Endothelial cell of umbilical vein (primary cell): ENCODE measurements around the gene TNP1. TPM values are rescaled to one million over a fixed set of nuclear protein-coding genes. Genes with fewer than 3 reads are reported as not detected.

Source experiments
- BruUV-seq: library from RNA; stranded (reverse); fragments of 400-500 nt; replicated peaks from 2 replicates; lab custom pipeline; 2021; lab: Mats Ljungman, UMichigan
- CTCF ChIA-PET: fragments of 300-600, 350-600 bp; sonication (Branson Sonifier 250); formaldehyde crosslinking; loops from one replicate; lab custom pipeline; 2021; ENCODE audit warnings: antibody characterized with exemption, inconsistent platforms; lab: Charles Lee
- POLR2A ChIA-PET: fragments of 300-600, 350-600 bp; sonication (Branson Sonifier 250); formaldehyde crosslinking; loops from one replicate; lab custom pipeline; 2021; ENCODE audit warnings: antibody characterized with exemption, inconsistent platforms; lab: Charles Lee
- DNase-seq: peaks from one replicate; pipeline ENCODE4 v3.0.0-alpha.2; 2011; ENCODE audit warnings: low read depth, low spot score
- FAIRE-seq: peaks from 2 replicates; lab custom pipeline; 2011; peaks lifted over from hg19 to GRCh38; lab: Jason Lieb, UNC
- H2AFZ ChIP-seq: 2 replicates; pipeline ENCODE4 v1.6.0; 2012; ENCODE audit warnings: low read depth, low read length, control low read depth, inconsistent platforms
- H3K27ac ChIP-seq: 2 replicates; pipeline ENCODE4 v1.5.1; 2011; ENCODE audit warnings: low read depth, mild to moderate bottlenecking, control low read depth, low read length, moderate library complexity; ENCODE audit not compliant: insufficient read depth
- H3K27me3 ChIP-seq, 2 experiments: 2 replicates each; pipeline versions ENCODE4 v1.6.0 to v1.6.1; 2011; ENCODE audit warnings: low read length in 2 of 2, mixed read lengths in 1 of 2; ENCODE audit not compliant: control insufficient read depth in 2 of 2, insufficient read depth in 2 of 2
- H3K36me3 ChIP-seq, 2 experiments: 2 replicates in 1 of 2; 3 replicates in 1 of 2; pipeline ENCODE4 v1.5.1; 2011; ENCODE audit warnings: low read length in 2 of 2, mild to moderate bottlenecking in 1 of 2, moderate library complexity in 1 of 2; ENCODE audit not compliant: control insufficient read depth in 2 of 2, insufficient read depth in 2 of 2; ENCODE audit errors: extremely low read depth in 1 of 2
- H3K4me1 ChIP-seq: 3 replicates; pipeline ENCODE4 v1.5.1; 2011; ENCODE audit warnings: mild to moderate bottlenecking, low read length; ENCODE audit not compliant: control insufficient read depth, insufficient read depth; ENCODE audit errors: extremely low read depth
- H3K4me2 ChIP-seq: 2 replicates; pipeline ENCODE4 v1.6.1; 2011; ENCODE audit warnings: low read length, control low read depth, mixed read lengths; ENCODE audit not compliant: insufficient read depth
- H3K4me3 ChIP-seq, 3 experiments: fragments of 200-600 bp in 1 of 3; sonication (generic), shearing (Covaris generic) in 1 of 3; replicated peaks in 1 of 3; 2 replicates each; pipeline ENCODE4 v1.5.1; 2011 to 2016; ENCODE audit warnings: control low read depth in 3 of 3, low read length in 3 of 3, mild to moderate bottlenecking in 2 of 3, inconsistent platforms in 1 of 3, low read depth in 1 of 3, moderate library complexity in 1 of 3; ENCODE audit not compliant: insufficient read depth in 1 of 3
- H3K79me2 ChIP-seq: 2 replicates; pipeline ENCODE4 v1.6.0; 2012; ENCODE audit warnings: low read length, inconsistent platforms; ENCODE audit not compliant: control insufficient read depth, insufficient read depth
- H3K9ac ChIP-seq: replicated peaks from 2 replicates; pipeline ENCODE3; 2011; ENCODE audit warnings: low read length, control low read depth; ENCODE audit not compliant: insufficient read depth; ENCODE audit errors: extremely low read depth
- H3K9me1 ChIP-seq: replicated peaks from 3 replicates; pipeline ENCODE4 v1.6.0; 2011; ENCODE audit warnings: mild to moderate bottlenecking, low read length; ENCODE audit not compliant: control insufficient read depth, insufficient read depth; ENCODE audit errors: extremely low read depth
- H3K9me3 ChIP-seq: replicated peaks from 2 replicates; pipeline ENCODE4 v1.5.1; 2012; ENCODE audit warnings: low read length, inconsistent platforms; ENCODE audit not compliant: control insufficient read depth, insufficient read depth
- H4K20me1 ChIP-seq: replicated peaks from 2 replicates; pipeline ENCODE3; 2011; ENCODE audit warnings: mild to moderate bottlenecking, low read length; ENCODE audit not compliant: control insufficient read depth, insufficient read depth; ENCODE audit errors: extremely low read depth
- EZH2 ChIP-seq: IDR thresholded peaks from 2 replicates; pipeline ENCODE4 v1.6.1; 2012; ENCODE audit warnings: borderline replicate concordance, low read depth, mild to moderate bottlenecking, moderate library complexity, low read length, inconsistent platforms; ENCODE audit not compliant: severe bottlenecking
- FOS ChIP-seq: IDR thresholded peaks from 2 replicates; pipeline ENCODE4 v1.6.1; 2011; ENCODE audit warnings: mild to moderate bottlenecking, low read length, moderate library complexity, borderline replicate concordance; ENCODE audit not compliant: insufficient read depth
- GATA2 ChIP-seq: IDR thresholded peaks from 2 replicates; pipeline ENCODE4 v1.7.0; 2011; ENCODE audit warnings: low read depth, mild to moderate bottlenecking, moderate library complexity, mixed read lengths, low read length; ENCODE audit not compliant: insufficient read length, insufficient read depth
- JUN ChIP-seq: IDR thresholded peaks from 2 replicates; pipeline ENCODE4 v1.6.1; 2011; ENCODE audit warnings: borderline replicate concordance, low read depth; ENCODE audit not compliant: insufficient read length, insufficient read depth
- MYC ChIP-seq: IDR thresholded peaks from one replicate; pipeline ENCODE4 v1.6.1; 2011; ENCODE audit warnings: mild to moderate bottlenecking, low read depth, low read length
- POLR2A ChIP-seq: IDR thresholded peaks from 2 replicates; pipeline ENCODE4 v1.6.1; 2012; ENCODE audit warnings: low read depth, mild to moderate bottlenecking, control low read depth, low read length
- POLR2AphosphoS5 ChIP-seq: IDR thresholded peaks from 2 replicates; pipeline ENCODE4 v1.6.1; 2012; ENCODE audit warnings: low read depth, mild to moderate bottlenecking, control low read depth, low read length, moderate library complexity; ENCODE audit not compliant: insufficient read depth
- dilution Hi-C: fragments of 300-500 bp; cut with MboI; formaldehyde crosslinking; loops from one replicate; pipeline ENCODE4 v1.15.0; 2019; ENCODE audit warnings: low sequenced_read_pairs; ENCODE audit not compliant: extremely low pct_ligation_motif_present
- intact Hi-C: fragments of 100-400 bp; cut with micrococcal nuclease; formaldehyde crosslinking; loops from one replicate; pipeline ENCODE4 v1.10.0; 2022
- polyA plus RNA-seq, 4 experiments: library from polyadenylated mRNA; depleted of rRNA in 3 of 4; stranded (reverse) in 3 of 4; unstranded in 1 of 4; fragments of >200 nt; gene quantifications; 2 replicates each; pipeline versions ENCODE4 v1.2.1 to v1.2.3, GENCODE V29; 2011 to 2012; ENCODE audit warnings: missing spikeins in 1 of 4
- total RNA-seq: library from RNA; stranded (reverse); gene quantifications from 2 replicates; pipeline ENCODE4 v1.2.3, GENCODE V29; 2021
- TF ChIP-seq, protein P1 (sequence below): IDR thresholded peaks from 2 replicates; pipeline ENCODE4 v1.6.1; 2011; ENCODE audit not compliant: insufficient read depth, insufficient read length
- TF ChIP-seq, protein P2 (sequence below), 2 donors: IDR thresholded peaks; 1 replicate in 1 of 2; 2 replicates in 1 of 2; pipeline ENCODE4 v1.5.1; 2011; ENCODE audit warnings: low read length in 2 of 2, mild to moderate bottlenecking in 2 of 2, moderate library complexity in 2 of 2, control low read depth in 1 of 2, inconsistent platforms in 1 of 2, low read depth in 1 of 2; ENCODE audit not compliant: insufficient read depth in 1 of 2; ENCODE audit errors: extremely low read depth in 1 of 2

TNP1 gene
- total and polyA plus RNA-seq, 2 donors (not counting 3 experiments of a cell fraction or from before 2014, with no cell fraction given): not detected

DNA sequence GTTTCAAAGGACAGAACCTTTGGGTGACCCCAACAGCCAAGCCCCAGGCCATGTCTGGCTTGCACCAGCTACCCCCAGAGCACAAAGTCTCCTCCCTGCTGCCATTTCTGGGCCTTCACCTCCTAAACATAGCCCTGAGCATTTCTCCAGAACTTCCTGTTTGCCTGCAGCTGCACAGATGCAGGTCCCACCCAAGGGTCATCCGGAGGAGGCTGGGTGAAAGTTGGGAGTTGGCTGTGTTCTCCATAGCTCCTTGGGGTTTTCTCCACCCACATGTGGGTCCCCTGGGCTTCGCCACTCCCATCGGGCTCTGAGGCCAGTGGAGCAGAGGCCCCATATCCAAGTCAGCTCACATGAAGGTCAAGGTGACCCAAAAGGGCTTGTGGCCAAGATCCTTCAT is 4.3 kb downstream of the TNP1 start:
- FAIRE-seq (no peak), DNase-seq (no peak)
- Histone ChIP-seq H3K9me3 (no peaks in the 10 kb centered on the region), H3K4me1 (no peaks in the 10 kb centered on the region), H3K36me3 (no peaks in the 10 kb centered on the region), H4K20me1 (no peaks in the 10 kb centered on the region), H3K79me2 (no peaks in the 10 kb centered on the region), H3K27me3 (no peaks in the 10 kb centered on the region), H3K9ac (no peak overlapping the region), H2AFZ (no peak overlapping the region), H3K27ac (no peak overlapping the region), H3K4me2 (no peak overlapping the region), H3K4me3 (no peak overlapping the region), H3K9me1 (no peaks in the 10 kb centered on the region)
- no TSS peak for BruUV-seq
- ChIA-PET CTCF (no interaction called here), POLR2A (no interaction called here)
- dilution Hi-C loops: no loop called here
- no peak for TF ChIP-seq FOS
- no peak for TF ChIP-seq POLR2AphosphoS5
- TF ChIP-seq POLR2A: no peak
- TF ChIP-seq EZH2: no peak
- TF ChIP-seq MYC: no peak
- TF ChIP-seq JUN: no peak
- TF ChIP-seq, protein P1, sequence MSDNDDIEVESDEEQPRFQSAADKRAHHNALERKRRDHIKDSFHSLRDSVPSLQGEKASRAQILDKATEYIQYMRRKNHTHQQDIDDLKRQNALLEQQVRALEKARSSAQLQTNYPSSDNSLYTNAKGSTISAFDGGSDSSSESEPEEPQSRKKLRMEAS: no peak
- no peak for TF ChIP-seq GATA2
- TF ChIP-seq, protein P2, sequence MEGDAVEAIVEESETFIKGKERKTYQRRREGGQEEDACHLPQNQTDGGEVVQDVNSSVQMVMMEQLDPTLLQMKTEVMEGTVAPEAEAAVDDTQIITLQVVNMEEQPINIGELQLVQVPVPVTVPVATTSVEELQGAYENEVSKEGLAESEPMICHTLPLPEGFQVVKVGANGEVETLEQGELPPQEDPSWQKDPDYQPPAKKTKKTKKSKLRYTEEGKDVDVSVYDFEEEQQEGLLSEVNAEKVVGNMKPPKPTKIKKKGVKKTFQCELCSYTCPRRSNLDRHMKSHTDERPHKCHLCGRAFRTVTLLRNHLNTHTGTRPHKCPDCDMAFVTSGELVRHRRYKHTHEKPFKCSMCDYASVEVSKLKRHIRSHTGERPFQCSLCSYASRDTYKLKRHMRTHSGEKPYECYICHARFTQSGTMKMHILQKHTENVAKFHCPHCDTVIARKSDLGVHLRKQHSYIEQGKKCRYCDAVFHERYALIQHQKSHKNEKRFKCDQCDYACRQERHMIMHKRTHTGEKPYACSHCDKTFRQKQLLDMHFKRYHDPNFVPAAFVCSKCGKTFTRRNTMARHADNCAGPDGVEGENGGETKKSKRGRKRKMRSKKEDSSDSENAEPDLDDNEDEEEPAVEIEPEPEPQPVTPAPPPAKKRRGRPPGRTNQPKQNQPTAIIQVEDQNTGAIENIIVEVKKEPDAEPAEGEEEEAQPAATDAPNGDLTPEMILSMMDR (IDR thresholded peaks at IDR 0.05; ENCODE audit: extremely low read depth in 1 of 2, insufficient read depth in 1 of 2, low read depth in 1 of 2, low read length in 2 of 2): no peak
- intact Hi-C loops: no loop called here
